HG03354 (cell line): ENCODE data around the gene CATSPERD.
"Not testable (repeated sequence)": the region's sequence is repeated elsewhere in the genome, so short reads cannot be mapped to it uniquely, and the experiment has no call there.

Experiments used
- ATAC-seq: cut with Tn5 transposase; IDR thresholded peaks from one replicate; pipeline ENCODE4 v1.9.1; 2021; ENCODE audit warnings: mild to moderate bottlenecking; ENCODE audit not compliant: unreplicated experiment, poor library complexity, severe bottlenecking

CATSPERD gene

DNA sequence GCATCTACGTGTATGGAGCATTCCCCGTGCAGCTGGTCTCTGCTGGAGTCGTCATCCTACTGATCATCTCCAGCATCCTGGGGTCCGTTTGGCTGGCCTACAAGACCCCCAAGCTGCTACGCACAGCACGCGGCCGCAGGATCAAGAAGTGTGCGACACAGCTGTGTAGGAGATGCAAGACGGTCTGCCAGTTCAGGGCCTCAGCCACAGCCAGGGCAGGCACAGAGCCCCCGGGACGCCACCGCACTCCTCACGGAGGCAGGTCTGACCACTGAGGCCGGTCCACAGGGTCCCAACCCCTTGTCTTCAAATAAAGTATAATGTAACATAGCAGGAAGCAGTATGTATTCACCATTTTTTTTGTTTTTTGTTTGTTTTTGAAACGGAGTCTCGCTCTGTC lies 58.0 kb downstream of the CATSPERD start:
- ATAC-seq: no peak

DNA sequence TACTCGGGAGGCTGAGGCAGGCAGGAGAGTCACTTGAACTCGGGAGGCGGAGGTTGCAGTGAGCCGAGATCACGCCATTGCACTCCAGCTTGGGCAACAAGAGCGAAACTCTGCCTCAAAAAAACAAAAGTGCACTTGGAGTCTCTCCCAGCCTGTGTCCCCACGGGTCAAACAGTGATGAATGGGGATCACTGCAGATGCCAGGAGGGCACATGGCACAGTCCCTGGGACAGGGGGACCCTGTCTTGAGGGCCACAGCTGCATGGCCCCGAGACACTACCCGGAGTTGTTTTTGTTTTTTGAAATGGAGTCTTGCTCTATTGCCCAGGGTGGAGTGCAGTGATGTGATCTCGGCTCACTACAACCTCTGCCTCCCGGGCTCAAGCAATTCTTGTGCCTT lies 60.5 kb downstream of the CATSPERD start:
- not testable (repeated sequence) for ATAC-seq

DNA sequence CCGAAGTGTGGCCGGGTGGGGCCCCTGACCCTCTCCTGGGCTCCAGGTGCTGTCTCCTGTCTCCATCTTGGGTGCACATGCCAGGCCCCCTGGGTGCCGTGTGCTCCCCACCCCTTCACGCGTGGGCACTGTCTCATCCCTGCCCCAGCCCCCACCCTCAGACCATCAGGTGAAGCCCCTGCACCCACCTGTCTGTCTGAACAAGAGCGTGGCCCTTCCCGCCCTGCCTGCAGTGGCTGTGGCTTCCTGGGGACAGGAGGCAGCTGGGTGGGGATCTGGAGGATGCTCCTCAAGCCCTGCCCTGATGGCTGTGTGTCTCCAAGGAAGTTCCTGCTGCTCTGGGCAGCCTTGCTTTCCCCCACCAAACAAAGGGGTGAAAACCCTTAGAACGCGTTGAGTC lies 61.9 kb downstream of the CATSPERD start:
- no peak for ATAC-seq

DNA sequence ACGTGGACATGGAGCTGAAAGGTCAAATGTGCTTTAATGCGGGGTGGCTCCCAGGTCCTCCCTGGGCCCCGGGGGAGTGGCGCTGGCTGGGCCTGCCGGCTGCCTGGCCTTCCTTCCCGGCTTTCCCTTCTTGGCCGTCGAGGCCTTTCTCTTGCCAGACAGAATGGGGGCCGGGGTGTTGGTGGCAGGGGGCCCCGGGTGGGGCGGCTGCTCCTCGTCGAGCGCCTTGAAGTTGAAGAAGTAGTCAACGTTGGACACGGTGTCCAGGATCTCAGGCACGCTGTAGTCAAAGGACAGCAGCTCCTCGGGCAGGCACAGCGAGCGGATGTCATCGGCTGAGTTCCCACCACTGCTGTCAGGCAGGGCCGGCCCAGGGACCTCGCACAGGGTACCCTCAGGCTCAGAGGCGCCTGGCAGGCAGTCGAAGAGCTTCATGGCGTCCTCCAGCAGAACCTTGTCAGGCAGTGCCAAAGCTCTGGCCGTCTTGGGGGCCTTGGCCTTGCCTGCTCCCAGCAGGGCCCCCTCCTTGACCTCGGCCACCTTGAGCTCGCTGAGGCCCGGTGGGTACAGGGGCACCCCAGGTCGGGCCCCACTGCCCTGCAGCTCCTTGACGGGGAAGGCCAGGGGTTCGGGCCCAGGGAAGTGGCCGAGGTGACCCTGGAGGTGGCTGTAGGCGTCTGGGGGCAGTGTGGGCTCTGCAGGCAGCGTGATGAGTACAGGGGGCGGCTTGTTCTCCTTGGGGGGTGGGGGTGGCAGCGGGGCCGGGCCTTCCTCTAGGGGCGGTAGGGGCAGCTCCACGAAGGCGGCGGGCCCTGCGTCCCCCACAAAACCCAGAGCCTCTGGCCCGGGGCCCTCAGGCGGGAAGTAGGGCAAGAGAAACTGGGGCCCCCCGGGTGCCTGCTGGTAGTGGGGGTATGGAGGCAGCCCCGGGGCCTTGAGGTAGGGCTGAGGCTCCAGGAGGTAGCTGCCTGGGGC lies 62.8 kb downstream of the CATSPERD start:
- no peak for ATAC-seq

DNA sequence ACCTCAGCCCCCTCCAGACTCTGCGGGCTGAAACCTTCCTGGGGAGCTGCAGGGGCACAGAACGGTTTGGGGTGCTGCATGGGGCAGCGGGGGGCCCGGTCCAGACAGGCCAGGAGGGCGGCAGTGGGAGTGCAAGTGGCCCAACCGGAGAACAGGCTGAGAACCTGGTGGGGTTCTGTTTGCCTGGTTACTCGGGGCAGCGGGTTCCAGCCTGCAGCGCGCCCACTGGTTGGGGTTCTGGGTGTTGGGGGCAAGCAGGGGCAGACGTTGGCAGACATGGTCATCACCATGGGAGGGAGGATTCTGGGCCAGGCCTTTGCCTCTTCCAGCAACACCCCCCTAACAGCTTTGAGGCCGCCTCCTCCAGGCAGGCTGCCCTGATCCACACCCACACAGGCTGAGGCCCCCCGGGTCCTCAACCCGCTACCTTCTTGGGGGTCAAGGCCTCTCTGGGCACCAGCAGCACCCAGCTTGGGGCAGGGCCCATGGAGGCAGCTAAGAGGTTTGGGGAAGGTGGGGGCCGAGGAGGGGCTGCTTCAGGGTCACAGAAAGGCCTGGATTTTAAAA lies 64.2 kb downstream of the CATSPERD start, which contains the start of gene PRR22:
TSS of gene PRR22 (minus strand) at position 166 of the 567 bp plus-strand sequence. CDS start at position 80, 86 bp downstream.
- no peak for ATAC-seq

DNA sequence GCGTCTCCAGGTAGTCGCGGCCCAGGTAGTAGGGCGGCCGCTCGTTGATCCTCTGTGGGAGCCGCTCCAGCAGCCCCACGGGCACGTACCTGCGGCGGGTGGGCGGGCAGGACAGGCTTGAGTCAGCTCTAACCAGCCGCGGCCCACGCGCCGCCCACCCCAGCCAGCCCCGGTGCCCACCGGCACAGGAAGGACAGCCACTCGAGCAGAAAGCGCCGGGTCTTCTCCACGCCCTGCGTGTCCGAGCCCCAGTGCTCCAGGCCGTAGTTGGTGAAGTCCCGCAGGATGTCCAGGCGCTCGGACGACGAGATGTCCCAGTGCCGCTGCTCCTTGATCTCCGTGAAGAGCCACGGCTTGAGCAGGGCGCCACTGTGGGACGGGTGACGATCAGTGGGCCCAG lies 65.0 kb downstream of the CATSPERD start:
- no peak for ATAC-seq

DNA sequence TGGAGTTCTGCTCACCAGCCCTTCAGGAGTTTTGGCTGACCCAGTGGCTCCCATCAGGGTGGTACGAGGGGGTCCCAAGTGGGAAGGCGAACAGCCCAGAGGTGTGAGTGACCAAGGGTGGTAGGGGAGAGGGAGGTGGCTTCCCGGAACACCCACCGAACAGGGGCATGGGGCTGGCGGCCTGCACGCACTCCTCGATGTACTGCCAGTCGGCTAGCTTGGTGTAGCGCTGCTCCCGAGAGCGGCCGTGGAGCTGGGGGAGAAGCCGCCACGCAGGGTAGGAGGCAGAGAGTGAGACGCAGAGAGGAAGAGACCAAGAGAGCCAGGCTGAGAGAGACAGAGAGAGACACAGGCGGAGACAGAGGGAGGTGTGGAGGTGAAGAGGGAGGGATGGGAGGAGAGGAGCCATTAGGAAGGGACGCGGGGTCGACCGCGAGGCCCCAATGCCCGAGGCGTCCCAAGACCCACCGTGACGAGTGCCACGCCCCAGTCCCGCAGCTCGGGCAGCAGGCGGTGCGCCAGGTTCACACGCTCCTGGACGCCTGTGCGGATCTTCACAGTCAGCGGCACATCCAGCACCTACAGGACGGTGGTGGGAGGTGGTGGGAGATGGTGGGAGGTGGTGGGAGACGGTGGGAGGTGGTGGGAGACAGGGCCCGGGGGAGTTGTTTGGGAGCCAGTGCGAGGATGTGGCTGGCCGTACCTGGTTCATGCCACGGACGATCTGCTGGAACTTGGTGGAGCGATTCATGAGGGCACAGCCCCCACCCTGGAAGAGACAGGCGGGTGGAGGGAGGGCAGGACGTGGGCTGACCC lies 66.4 kb downstream of the CATSPERD start:
- ATAC-seq: no peak

DNA sequence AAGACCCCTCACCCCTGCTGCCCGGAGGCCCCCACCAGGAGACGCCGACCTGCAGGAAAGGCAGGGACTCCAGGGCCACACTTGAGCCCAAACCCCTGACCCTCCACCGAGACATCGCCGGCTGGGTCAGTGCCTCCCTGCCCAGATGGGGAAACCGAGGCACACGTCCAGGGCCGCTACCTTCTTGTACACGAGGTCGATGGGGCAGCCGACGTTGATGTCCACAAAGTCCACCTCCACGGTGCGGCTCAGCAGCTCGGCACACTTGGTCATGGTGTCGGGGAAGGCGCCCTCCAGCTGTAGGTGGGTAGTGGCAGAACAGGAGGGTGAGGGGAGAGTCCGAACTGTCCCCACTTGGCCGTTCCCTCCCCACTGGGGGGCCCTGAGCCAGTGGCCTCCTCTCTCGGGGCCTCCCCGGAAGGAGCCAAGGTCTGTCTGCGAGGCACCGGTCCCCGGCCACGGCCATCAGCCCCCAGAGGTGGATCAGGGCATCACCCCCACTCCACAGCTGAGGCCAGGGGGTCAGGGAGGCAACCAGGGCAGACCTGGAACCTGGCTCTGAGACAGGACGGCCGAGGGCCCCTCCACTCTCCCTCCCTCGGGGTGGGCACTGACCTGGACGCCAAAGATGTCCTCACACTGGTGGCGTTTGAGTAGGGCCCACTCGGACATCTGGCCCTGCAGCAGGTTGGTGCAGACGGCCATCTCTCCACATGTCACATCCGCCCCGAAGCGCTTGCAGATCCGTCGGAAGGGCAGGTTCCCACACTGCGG lies 67.2 kb downstream of the CATSPERD start:
- ATAC-seq: no peak

DNA sequence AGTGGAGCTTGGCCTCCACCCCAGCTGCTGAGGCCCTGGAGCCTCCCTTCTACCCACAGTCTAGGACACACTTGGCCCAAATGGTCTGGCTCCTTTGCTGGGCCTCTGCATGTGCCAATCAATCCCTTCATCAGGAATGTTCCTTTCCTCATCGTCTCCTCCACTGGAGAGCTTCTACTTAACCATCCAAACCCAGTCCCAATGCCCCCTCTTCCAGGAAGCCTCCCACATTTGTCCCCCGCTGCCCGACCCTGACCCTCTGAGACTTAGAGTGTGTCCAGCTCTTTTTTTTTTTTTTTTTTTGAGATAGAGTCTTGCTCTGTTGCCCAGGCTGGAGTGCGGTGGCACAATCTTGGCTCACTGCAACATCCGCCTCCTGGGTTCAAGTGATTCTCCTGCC lies 68.0 kb downstream of the CATSPERD start:
- no peak for ATAC-seq

DNA sequence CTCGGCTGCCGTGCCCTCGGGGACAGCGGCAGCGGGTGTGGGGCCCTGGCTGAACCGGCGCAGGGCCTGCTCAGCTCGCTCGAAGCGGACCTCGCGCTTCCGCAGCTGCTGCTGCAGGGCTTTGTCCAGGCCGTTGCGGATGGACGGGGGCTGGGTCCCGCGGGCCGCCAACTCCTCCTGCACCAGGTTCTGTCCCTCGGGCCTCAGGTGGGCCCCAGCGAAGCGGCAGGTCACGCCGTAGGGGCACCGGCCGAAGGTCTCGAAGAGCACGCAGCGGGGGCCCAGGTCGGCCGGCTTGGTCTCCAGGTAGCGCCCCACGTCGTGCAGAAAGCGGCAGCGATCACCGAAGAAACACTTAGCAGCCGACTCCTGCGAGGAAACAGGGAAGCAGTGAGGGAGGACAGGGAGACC lies 68.9 kb downstream of the CATSPERD start:
- ATAC-seq: no peak

DNA sequence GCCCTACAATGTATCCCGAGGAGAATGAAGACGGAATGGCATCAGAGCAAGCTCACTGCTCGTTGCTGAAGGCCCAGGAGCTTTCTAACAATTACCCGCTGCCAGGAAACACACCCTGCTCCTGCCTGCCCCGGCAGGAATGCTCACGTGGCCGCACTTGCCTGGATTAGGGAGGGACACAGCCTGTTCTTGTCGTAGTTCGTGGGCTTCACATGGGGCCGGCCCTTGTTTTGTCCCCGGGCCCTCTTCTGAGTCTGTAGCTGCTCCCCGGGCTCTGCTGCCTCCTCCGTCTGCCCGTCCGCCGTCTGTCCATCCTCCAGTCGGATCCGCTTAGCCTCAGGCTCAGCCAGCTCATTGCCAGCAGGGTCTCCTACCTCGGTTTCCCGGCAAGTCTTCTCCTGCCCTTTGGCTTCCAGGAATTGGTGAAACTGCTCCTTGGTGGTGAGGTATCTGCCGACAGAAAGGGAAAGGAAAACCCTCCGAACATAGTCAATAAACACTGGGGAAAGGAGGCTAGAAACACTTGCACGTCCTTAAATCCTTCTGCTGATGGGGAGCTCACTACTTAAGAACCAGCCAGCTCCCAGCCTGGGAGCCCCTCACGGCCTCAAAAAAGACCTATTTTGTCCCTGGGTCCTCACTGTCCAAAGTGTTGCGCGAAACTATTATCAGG lies 69.6 kb downstream of the CATSPERD start:
- ATAC-seq: no peak

DNA sequence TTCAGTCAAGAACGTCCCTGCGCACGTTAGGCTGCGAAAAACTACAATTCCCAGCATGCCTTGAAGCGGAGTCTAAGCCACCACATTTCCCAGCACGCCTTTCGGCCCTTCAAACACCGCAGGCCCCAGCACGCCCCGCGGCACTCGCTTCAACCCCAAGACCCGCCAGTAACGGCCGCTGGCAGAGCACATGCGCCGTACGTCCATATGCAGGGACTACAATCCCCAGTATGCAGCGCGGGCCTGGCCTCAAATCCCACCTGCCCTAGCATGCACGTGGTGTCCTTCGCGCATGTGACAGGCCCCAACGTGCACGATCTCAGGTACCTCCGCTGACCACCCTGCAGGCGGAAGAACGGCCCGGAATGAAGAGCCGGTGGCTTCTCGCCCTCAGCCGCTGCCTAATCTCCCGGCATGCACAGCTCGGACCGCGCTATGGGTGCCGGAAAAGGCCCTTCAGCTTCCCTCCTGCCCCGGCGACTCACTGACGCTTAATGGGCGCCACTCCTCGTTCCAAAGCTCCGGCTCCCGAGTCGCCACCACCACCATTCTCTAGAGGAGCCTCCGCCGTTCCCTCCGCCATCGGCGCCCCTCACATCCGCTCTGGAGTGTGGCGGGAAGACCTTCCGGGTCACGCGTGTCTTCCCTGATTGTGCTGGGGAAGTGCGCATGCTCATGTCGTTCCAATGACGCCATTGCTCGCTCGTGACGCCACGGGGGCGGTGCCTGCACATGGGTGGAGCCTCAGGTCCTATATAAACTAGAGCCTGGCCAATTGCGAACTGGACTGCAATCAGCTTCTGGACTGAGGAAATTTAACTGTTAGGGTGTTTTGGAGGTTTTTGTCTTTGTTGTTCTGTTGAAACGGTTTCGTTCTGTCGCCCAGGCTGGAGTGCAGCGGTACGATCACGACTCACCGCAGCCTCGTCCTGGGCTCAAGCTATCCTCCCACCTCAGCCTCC lies 70.4 kb downstream of the CATSPERD start, which contains the start of gene DUS3L:
TSS of gene DUS3L (minus strand) at position 605 of the 962 bp plus-strand sequence. CDS start at position 583, 22 bp downstream.
- ATAC-seq: peak; percentile 91

DNA sequence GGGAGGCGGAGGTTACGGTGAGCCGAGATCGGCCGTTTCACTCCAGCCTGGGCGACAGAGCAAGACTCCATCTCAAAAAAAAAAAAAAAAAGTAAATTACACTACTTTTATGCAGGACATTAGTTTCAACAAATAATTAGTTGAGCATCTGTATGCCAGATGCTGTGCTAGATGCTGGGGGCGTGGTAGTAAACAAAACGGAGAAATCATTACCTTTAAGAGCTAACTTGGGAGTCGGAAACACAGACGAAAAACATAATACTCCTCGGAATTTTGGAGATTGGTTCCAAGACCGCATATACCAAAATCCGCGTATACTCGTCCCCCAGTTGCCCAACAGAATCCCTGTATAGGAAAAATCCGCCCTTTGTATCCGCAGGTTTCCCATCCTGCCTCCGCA lies 71.8 kb downstream of the CATSPERD start:
- ATAC-seq: no peak

DNA sequence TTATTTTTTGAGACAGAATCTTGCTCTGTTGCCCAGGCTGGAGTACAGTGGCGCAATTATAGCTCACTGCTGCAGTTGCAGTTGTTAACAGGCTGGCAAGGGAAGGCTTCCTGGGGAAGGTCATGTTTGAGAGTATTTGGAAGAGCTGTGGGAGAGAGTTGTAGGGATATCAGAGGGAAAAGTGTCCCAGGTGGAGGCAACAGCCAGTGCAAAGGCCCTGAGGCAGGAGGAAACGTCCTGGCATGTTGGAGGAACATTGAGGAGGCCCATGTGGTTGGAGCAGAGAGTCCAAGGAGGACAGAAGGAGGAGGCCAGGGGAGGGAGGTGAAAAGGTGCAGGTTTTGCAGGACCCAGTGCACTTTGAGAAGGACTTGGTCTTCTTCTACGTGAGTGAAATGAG lies 72.8 kb downstream of the CATSPERD start:
- ATAC-seq: no peak

DNA sequence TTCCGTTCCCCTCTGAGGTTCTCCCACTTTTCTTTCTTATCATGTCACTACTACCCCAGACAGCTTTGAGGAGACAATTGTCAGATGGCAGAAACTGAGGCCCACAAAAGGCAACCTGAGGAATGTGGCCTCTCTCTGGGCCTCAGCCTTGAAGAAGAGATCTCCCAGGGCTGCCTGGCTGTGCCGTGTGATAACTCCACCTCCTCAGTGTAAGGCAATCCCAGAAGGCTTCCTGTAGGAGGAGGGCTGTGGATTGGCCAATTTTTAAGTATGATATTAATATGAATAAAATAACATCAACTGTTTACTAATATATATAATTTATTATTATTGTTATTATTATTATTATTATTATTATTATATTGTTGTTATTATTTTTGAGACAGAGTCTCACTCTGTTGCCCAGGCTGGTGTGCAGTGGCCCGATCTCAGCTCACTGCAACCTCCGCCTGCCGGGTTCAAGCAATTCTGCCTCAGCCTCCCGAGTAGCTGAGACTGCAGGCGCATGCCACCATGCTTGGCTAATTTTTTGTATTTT lies 75.0 kb downstream of the CATSPERD start:
- no peak for ATAC-seq

DNA sequence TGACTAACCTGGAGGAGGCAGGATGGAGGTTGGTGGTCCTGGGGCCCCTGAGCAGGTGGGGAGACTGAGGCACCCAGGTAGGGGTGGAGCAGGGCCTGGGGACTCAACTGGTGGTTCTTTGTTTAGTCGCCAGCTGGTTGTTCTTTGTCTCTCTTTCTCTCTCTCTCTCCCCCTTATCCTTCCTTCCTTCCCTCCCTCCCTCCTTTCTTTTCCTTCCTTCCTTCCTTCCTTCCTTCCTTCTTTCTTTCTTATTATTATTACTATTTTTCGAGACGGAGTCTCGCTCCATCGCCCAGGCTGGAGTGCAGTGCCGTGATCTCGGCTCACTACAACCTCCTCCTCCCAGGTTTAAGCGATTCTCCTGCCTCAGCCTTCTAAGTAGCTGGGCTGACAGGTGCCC lies 77.8 kb downstream of the CATSPERD start:
- no peak for ATAC-seq
